GM21528 (cell line): ENCODE measurements around the gene TEX2.
"Not testable (repeated sequence)": the region's sequence is repeated elsewhere in the genome, so short reads cannot be mapped to it uniquely, and the experiment has no call there.

Source experiments
- ATAC-seq: cut with Tn5 transposase; IDR thresholded peaks from one replicate; pipeline ENCODE4 v1.9.1; 2021; ENCODE audit warnings: mild to moderate bottlenecking, moderate library complexity; ENCODE audit not compliant: unreplicated experiment, low FRiP score

TEX2 gene

DNA sequence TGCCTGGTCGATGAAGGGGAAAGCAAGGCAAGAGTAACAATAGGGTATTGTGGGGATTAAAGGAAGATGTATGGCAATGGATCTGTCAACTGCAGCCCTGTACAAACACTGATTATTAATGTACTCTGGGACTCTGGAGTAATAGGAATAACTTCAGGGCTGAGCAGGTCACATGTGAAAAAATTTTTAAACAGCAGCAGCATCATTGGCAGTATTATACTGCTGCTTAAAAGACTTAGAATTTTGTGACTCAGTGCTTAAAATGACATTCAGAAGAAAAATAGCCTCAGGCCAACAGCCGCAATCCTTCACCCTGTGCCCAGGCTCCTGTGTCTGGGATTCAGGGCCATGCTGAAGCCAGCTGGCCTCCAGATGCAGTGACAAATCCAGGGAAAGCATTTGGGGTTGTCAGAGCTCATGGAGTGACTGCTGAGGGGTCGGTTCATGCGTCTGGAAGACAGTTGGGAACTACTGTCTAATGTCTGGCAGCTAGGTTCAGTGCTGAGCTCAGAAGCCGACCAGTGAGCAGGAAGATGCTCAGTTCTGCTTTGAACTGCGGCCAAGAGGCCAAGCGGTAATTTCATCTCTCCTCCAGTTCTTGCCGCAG, 22.2 kb downstream of the TEX2 start:
- no peak for ATAC-seq

- no peak for ATAC-seq
Observed at GRCh38 chr17:64240261-64240740, 22.8 kb downstream of the TEX2 start.

GRCh38 chr17:64238449-64238848, 24.6 kb downstream of the TEX2 start:
- ATAC-seq = not testable (repeated sequence)

DNA sequence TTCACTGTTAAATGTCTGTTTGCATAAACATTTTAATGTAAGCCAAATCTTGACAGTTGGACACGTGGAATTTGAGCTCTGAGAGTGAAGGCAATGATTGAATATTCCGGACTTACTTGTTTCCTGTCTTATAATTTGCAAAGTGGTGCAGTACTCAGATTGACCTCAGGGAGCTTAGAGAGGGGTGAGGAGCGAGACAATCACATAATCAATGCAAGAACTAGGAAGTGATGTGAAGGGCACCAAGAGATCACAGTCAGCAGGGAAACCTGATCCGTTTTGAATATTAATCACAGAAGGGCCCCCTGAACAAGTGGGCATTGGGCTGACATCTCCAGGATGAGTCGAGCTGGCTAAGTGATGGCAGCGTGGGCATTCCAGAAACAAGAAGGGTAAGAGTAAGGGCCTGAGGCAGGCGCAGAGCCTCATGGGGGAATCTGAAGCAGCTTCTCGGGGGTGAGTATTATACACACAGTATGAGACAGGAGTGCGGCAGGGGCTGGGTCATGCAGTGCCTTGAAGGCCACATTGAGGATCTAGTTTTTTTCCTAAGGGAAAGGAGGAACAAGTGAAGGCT, 26.1 kb downstream of the TEX2 start:
- ATAC-seq = no peak

- no peak for ATAC-seq
Observed at GRCh38 chr17:64234961-64235360, 28.1 kb downstream of the TEX2 start.

DNA sequence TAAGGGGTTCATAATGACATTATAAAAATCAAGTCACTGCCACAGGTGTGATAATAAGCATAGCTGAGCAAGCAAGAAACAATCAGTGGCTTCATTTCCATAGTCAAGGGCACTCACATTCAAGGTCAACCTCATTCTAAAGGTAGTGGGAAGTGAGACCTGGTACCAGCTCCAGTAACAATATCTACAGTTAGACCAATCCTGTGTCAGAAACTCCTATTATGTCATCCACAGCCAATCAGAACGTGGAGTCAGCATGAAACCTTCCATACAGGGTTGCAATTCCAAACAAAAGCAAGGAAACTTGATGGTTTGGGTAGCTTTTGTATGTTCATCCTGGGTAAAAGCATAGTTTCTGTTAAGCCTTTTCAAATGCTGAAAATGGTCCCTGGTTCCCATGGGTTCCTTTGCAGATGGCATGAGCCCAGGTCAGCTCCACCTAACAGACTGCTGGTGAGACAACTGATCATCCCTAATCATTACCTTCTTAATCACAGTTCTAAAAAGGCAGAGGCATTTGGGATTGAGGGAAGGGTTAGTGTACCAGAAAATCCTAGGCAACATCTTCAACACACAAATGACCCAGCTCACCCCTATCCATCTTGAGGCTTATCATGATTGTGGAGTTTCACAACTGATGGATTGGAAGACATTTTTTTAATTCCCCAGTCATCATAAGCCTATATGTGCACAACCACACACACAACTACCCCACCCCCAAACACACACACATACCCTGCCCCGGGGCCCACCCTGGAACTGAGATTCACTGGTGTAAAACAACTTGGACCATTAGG, 30.4 kb downstream of the TEX2 start:
- ATAC-seq = no peak

GRCh38 chr17:64231567-64232141, 31.4 kb downstream of the TEX2 start:
- ATAC-seq = no peak

DNA sequence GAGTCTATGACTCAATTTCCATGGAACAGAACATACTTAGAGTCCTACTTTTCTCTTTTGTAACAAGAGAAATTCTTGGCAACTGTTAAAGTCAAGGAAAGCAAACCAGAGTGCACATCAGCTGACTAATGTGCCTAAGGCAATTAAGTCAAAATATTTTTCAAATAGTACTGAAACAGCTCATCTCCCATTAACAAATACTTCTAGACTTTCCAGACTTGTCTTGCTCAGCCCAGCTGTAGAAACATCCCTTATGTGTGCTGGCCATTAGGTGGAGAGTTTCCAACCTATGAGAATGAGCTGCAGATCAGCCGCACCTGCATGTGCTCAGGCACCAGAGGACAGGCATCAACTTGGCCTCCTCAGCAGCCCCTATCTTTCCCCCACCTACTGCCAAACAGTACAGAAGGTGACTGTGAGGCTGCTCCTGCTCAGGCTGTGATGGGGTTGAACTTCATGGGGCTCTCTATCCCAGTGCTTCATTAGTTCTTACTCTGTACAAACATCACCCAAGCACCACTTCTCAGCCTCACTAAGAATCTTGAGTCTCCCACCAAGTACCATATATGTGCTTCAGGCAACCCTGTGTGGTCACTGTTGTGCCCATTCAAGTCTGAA, 32.2 kb downstream of the TEX2 start:
- ATAC-seq = no peak

GRCh38 chr17:64229815-64230728, 33.0 kb downstream of the TEX2 start:
- no peak for ATAC-seq

GRCh38 chr17:64226132-64226531, 36.9 kb downstream of the TEX2 start:
- no peak for ATAC-seq

DNA sequence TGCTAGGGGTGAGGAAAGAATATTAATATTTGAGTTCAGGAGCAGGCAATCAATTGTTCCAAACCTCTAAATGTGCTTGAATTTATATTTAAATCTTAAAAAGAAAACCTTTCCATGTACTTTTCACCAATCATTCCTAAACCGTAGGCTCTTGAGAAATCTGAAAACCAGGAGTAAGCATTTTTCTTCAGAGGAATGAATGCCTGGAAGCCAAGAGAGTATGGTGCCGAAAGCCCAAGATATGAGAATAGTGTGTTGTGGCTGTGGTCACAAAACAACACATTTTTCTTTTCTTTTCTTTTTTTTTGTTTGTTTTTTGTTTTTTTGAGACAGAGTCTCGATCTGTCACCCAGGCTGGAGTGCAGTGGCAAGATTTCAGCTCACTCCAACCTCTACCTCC, 37.6 kb downstream of the TEX2 start:
- no peak for ATAC-seq

- ATAC-seq = no peak
Observed at GRCh38 chr17:64223931-64224629, 39.0 kb downstream of the TEX2 start.

GRCh38 chr17:64223283-64223682, 39.8 kb downstream of the TEX2 start:
- no peak for ATAC-seq

DNA sequence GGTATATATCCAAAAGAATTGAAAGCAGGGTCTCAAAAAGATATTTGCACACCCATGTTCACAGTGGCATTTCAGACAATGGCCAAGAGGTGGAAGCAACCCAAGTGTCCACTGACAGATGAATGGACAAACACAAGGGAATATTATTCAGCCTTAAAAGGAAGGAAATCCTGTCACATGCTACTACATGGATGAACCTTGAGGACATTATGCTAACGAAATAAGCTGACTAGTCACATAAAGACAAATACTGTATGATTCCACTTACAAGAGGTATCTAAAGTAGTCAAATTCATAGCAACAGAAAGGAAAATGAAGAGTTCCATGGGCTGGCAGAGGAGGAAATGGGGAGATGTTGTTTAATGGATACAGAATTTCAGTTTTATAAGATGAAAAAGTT, 41.4 kb downstream of the TEX2 start:
- no peak for ATAC-seq

DNA sequence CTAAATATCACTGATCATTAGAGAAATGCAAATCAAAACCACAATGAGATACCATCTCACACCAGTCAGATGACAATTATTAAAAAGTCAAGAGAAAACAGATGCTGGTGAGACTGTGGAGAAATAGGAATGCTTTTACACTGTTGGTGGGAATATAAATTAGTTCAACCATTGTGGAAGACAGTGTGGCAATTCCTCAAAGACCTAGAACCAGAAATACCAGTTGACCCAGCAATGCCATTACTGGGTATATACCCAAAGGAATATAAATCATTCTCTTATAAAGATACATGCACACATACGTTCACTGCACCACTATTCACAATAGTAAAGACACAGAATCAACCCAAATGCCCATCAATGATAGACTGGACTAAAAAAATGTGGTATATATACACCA, 42.5 kb downstream of the TEX2 start:
- ATAC-seq = not testable (repeated sequence)

- no peak for ATAC-seq
Observed at GRCh38 chr17:64219571-64219970, 43.5 kb downstream of the TEX2 start.

DNA sequence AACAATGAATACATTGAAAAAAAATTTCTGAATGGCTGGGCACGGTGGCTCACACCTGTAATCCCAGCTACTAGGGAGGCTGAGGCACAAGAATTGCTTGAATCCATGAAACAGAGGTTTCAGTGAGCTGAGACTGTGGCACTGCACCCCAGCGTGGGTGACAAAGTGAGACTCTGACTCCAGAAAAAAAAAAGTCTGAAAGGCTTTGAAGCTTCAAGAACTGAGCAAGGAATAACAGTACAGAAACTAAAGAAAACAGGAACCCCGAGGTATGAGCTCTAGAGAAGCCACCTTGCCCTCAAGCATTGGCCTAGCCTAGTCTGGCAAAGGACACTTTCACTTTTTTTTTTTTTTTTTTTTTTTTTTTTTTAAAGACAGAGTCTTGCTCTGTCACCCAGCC, 45.0 kb downstream of the TEX2 start:
- ATAC-seq = peak; percentile 65

- no peak for ATAC-seq
Observed at GRCh38 chr17:64217249-64217691, 45.8 kb downstream of the TEX2 start.
